ENCODE data around the gene KCNN3.

Gene KCNN3

GRCh38 chr1:154747380-154747739 lies 122.7 kb downstream of the KCNN3 start:
- H3K4me3 ChIP-seq (ENCODE audit: low read depth in 1 of 2, low read length in 1 of 2), result peak overlapping the region in 1 of 2 experiments; percentile 37

GRCh38 chr1:154746622-154747299 lies 123.3 kb downstream of the KCNN3 start:
- no peaks in the 10 kb centered on the region for H3K9me3 ChIP-seq
- no peak overlapping the region for H3K4me3 ChIP-seq (ENCODE audit: low read depth in 1 of 2, low read length in 1 of 2)
- TF ChIP-seq CTCF (IDR thresholded peaks at IDR 0.05), result no peak
- H3K36me3 ChIP-seq, result no peaks in the 10 kb centered on the region
- no peak overlapping the region for H3K27ac ChIP-seq
- H3K4me1 ChIP-seq (ENCODE audit: control insufficient read depth in 1 of 2, insufficient read depth in 1 of 2, low read depth in 1 of 2, low read length in 1 of 2), result peaks cover 22 to 27% of the 10 kb centered on the region in 2 experiments
- peaks cover 7% of the 10 kb centered on the region for H3K27me3 ChIP-seq

More at GRCh38 chr1:154747380-154747739, 122.7 kb downstream of the KCNN3 start:
- Histone ChIP-seq H3K27ac (peak overlapping the region; percentile 77), H3K27me3 (peaks cover 7% of the 10 kb centered on the region), H3K4me1 (ENCODE audit: control insufficient read depth in 1 of 2, insufficient read depth in 1 of 2, low read depth in 1 of 2, low read length in 1 of 2) (peaks cover 27 to 33% of the 10 kb centered on the region in 2 experiments), H3K9me3 (no peaks in the 10 kb centered on the region), H3K36me3 (no peaks in the 10 kb centered on the region)
- no peak for TF ChIP-seq CTCF (IDR thresholded peaks at IDR 0.05)

GRCh38 chr1:154745750-154746425 lies 124.2 kb downstream of the KCNN3 start:
- no peak overlapping the region for H3K4me3 ChIP-seq (ENCODE audit: low read depth in 1 of 2, low read length in 1 of 2)
- H3K27me3 ChIP-seq, result peaks cover 7% of the 10 kb centered on the region
- H3K27ac ChIP-seq, result no peak overlapping the region
- no peaks in the 10 kb centered on the region for H3K36me3 ChIP-seq
- H3K4me1 ChIP-seq (ENCODE audit: control insufficient read depth in 1 of 2, insufficient read depth in 1 of 2, low read depth in 1 of 2, low read length in 1 of 2), result peaks cover 15 to 19% of the 10 kb centered on the region in 2 experiments
- no peak for TF ChIP-seq CTCF (IDR thresholded peaks at IDR 0.05)
- H3K9me3 ChIP-seq, result no peaks in the 10 kb centered on the region

GRCh38 chr1:154745286-154745731 lies 124.8 kb downstream of the KCNN3 start:
- no peak for TF ChIP-seq CTCF (IDR thresholded peaks at IDR 0.05)
- H3K36me3 ChIP-seq, result no peaks in the 10 kb centered on the region
- peaks cover 15 to 19% of the 10 kb centered on the region in 2 experiments for H3K4me1 ChIP-seq (ENCODE audit: control insufficient read depth in 1 of 2, insufficient read depth in 1 of 2, low read depth in 1 of 2, low read length in 1 of 2)
- H3K4me3 ChIP-seq (ENCODE audit: low read depth in 1 of 2, low read length in 1 of 2), result no peak overlapping the region
- no peak overlapping the region for H3K27ac ChIP-seq
- H3K9me3 ChIP-seq, result no peaks in the 10 kb centered on the region
- H3K27me3 ChIP-seq, result peaks cover 7% of the 10 kb centered on the region

- Histone ChIP-seq H3K36me3 (no peaks in the 10 kb centered on the region), H3K4me1 (ENCODE audit: control insufficient read depth in 1 of 2, insufficient read depth in 1 of 2, low read depth in 1 of 2, low read length in 1 of 2) (peaks cover 15 to 19% of the 10 kb centered on the region in 2 experiments), H3K9me3 (no peaks in the 10 kb centered on the region), H3K27ac (no peak overlapping the region), H3K4me3 (ENCODE audit: low read depth in 1 of 2, low read length in 1 of 2) (no peak overlapping the region), H3K27me3 (peaks cover 7% of the 10 kb centered on the region)
- no peak for TF ChIP-seq CTCF (IDR thresholded peaks at IDR 0.05)
Measured at GRCh38 chr1:154744352-154745035, 125.6 kb downstream of the KCNN3 start.
